Activated CD4-positive, alpha-beta T cell treated with anti-CD3 and anti-CD28 coated beads, Interleukin-2, amount 50 U/mL, for 24 hours (primary cell): ENCODE results near the gene ZNF536.

Experiments used
- DNase-seq, 2 donors: peaks; one replicate each; pipeline ENCODE4 v3.0.0-alpha.2; 2020; ENCODE audit warnings: low read depth in 1 of 2, low spot score in 1 of 2

The ZNF536 gene

GRCh38 chr19:30555075-30555790 is 183.0 kb downstream of the ZNF536 start:
- DNase-seq: no peak

GRCh38 chr19:30555791-30556110 is 183.6 kb downstream of the ZNF536 start:
- no peak for DNase-seq

GRCh38 chr19:30556230-30556711 is 184.1 kb downstream of the ZNF536 start:
- DNase-seq: no peak

- DNase-seq: no peak
These were observed 185.0 kb downstream of the ZNF536 start for GRCh38 chr19:30557212-30557611.

GRCh38 chr19:30557927-30558557 is 185.9 kb downstream of the ZNF536 start:
- DNase-seq: no peak

- DNase-seq: no peak
These were observed 186.6 kb downstream of the ZNF536 start for GRCh38 chr19:30558793-30559192.

GRCh38 chr19:30559446-30559845 is 187.3 kb downstream of the ZNF536 start:
- no peak for DNase-seq

- no peak for DNase-seq
These were observed 190.8 kb downstream of the ZNF536 start for GRCh38 chr19:30562981-30563380.

GRCh38 chr19:30563691-30564090 is 191.5 kb downstream of the ZNF536 start:
- DNase-seq: no peak

GRCh38 chr19:30564551-30565011 is 192.4 kb downstream of the ZNF536 start:
- DNase-seq: no peak

GRCh38 chr19:30565636-30566035 is 193.5 kb downstream of the ZNF536 start:
- no peak for DNase-seq

GRCh38 chr19:30566681-30567420 is 194.7 kb downstream of the ZNF536 start:
- DNase-seq: no peak

GRCh38 chr19:30567536-30568232 is 195.5 kb downstream of the ZNF536 start:
- no peak for DNase-seq

GRCh38 chr19:30570194-30570593 is 198.0 kb downstream of the ZNF536 start:
- DNase-seq: no peak

- no peak for DNase-seq
These were observed 205.4 kb downstream of the ZNF536 start for GRCh38 chr19:30577551-30578105.

- DNase-seq: no peak
These were observed 207.2 kb downstream of the ZNF536 start for GRCh38 chr19:30579419-30579818.

GRCh38 chr19:30580673-30581072 is 208.5 kb downstream of the ZNF536 start:
- no peak for DNase-seq

- DNase-seq: no peak
These were observed 211.9 kb downstream of the ZNF536 start for GRCh38 chr19:30584090-30584489.

GRCh38 chr19:30587869-30588268 is 215.7 kb downstream of the ZNF536 start:
- no peak for DNase-seq

GRCh38 chr19:30590596-30591229 is 218.5 kb downstream of the ZNF536 start:
- DNase-seq: no peak

GRCh38 chr19:30593356-30593755 is 221.2 kb downstream of the ZNF536 start:
- DNase-seq: no peak
